Transverse colon (tissue), 3 donors: ENCODE data around the gene MAS1L.

Experiments
- CTCF ChIP-seq, 5 experiments: fragments of 200-600 bp in 3 of 5; fragments of 450-650 bp in 2 of 5; sonication (generic) in 3 of 5; IDR thresholded peaks; 1 replicate in 2 of 5; 2 replicates in 3 of 5; pipeline ENCODE4 v1.5.1; 2016 to 2017; ENCODE audit warnings: antibody characterized with exemption in 5 of 5, inconsistent platforms in 3 of 5, mild to moderate bottlenecking in 2 of 5, moderate library complexity in 1 of 5
- POLR2A ChIP-seq: fragments of 450-650 bp; IDR thresholded peaks from one replicate; pipeline ENCODE4 v1.6.1; 2016; ENCODE audit warnings: antibody characterized with exemption, mild to moderate bottlenecking, moderate library complexity

- TF ChIP-seq POLR2A (no peak), CTCF (IDR thresholded peaks at IDR 0.05) (no peak)
Measured at GRCh38 chr6:29462022-29462421, 25.7 kb downstream of the MAS1L start.
